Measurements from ENCODE around the gene SSTR4. TPM values are rescaled to one million over a fixed set of nuclear protein-coding genes. Genes with fewer than 3 reads are reported as not detected.

Gene SSTR4
- total and polyA plus RNA-seq, 9 of the 15 experiments (the other 6 are each of a cell fraction or from before 2014, with no cell fraction given) = not detected

GRCh38 chr20:23060629-23061028 lies 25.5 kb downstream of the SSTR4 start:
- ChIA-PET POLR2A (interaction anchor here (0.6 to 1.9 kb wide), 3 partner anchors 10 to 247 kb away, joined by 3 to 11 read pairs (median 3); no protein-coding TSS in a partner anchor), CTCF (ENCODE audit: low intra/inter-chr PET ratio) (no interaction called here)
- Histone ChIP-seq H3K9me1 (ENCODE audit: control insufficient read depth, insufficient read depth, low read length) (no peaks in the 10 kb centered on the region), H3K4me1 (replicated peaks in 1 of 2; ENCODE audit: control insufficient read depth in 2 of 2, insufficient read depth in 2 of 2, low read length in 2 of 2) (peaks cover 0 to 24% of the 10 kb centered on the region in 2 experiments; a peak in 2 of 5 replicates), H3K27me3 (ENCODE audit: control insufficient read depth in 2 of 2, insufficient read depth in 2 of 2, low read length in 2 of 2) (no peaks in the 10 kb centered on the region), H4K20me1 (replicated peaks; ENCODE audit: control insufficient read depth, insufficient read depth, low read length) (no peaks in the 10 kb centered on the region), H3K36me3 (ENCODE audit: control insufficient read depth, insufficient read depth, low read length) (no peaks in the 10 kb centered on the region), H3K9ac (ENCODE audit: insufficient read depth in 1 of 2, low read depth in 2 of 2, low read length in 2 of 2) (no peak overlapping the region), H3K27ac (ENCODE audit: extremely low read depth, low read depth, low read length) (no peak overlapping the region), H3K9me3 (replicated peaks; ENCODE audit: control insufficient read depth, insufficient read depth, low read depth, low read length) (no peaks in the 10 kb centered on the region), H3K79me2 (ENCODE audit: control insufficient read depth, insufficient read depth, low read length) (no peaks in the 10 kb centered on the region), H3K4me3 (no peak overlapping the region), H3K4me2 (ENCODE audit: insufficient read depth, low read length) (no peak overlapping the region), H2AFZ (ENCODE audit: low read depth, low read length) (peak overlapping the region; percentile 17; the same call in 1 of the 2 replicates)
- intact Hi-C loops (cut with micrococcal nuclease) (no loop called here), in situ Hi-C loops (cut with MboI) (loop anchor here (5.0 kb wide), 1 partner anchor 137 kb away; no protein-coding TSS in a partner anchor)
- FAIRE-seq (peak; percentile 82), ATAC-seq (peak; percentile 60), DNase-seq (ENCODE audit: extremely low read depth in 1 of 4, low spot score in 3 of 4) (peak in 2 of 4 experiments; percentile 36 to 67)
- 0% methylated on average over 4 of the region's 4 CpGs for WGBS (ENCODE audit: insufficient coverage, low coverage, missing lambda C conversion rate)
- no TSS peak for BruUV-seq (replicated peaks)
- TF ChIP-seq HNRNPK (IDR thresholded peaks at IDR 0.05; ENCODE audit: low read depth, low read length, poor library complexity, severe bottlenecking) (no peak), SETDB1 (IDR thresholded peaks at IDR 0.05; ENCODE audit: low read length) (no peak), E4F1 (CRISPR knock-in tag; IDR thresholded peaks at IDR 0.05; ENCODE audit: borderline replicate concordance) (no peak), CBX2 (IDR thresholded peaks at IDR 0.05; ENCODE audit: insufficient read depth, low read length, poor library complexity, severe bottlenecking) (no peak), ADNP (tag; IDR thresholded peaks at IDR 0.05) (no peak), MNT (conservative IDR thresholded peaks at IDR 0.05) (0 out of 4 replicates have a peak, but pooled peaks of 1 of the 2 experiments have one; percentile 16), SIN3A (IDR thresholded peaks at IDR 0.05; ENCODE audit: borderline replicate concordance in 2 of 2, control insufficient read depth in 1 of 2, low read depth in 2 of 2, low read length in 2 of 2) (no peak), HDAC1 (IDR thresholded peaks at IDR 0.05) (0 out of 4 replicates have a peak, but pooled peaks of 1 of the 2 experiments have one; percentile 20)
- TF ChIP-seq, protein P1, sequence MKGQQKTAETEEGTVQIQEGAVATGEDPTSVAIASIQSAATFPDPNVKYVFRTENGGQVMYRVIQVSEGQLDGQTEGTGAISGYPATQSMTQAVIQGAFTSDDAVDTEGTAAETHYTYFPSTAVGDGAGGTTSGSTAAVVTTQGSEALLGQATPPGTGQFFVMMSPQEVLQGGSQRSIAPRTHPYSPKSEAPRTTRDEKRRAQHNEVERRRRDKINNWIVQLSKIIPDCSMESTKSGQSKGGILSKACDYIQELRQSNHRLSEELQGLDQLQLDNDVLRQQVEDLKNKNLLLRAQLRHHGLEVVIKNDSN (CRISPR knock-in tag; IDR thresholded peaks at IDR 0.05) = no peak
